Hematopoietic multipotent progenitor cell treated with erythropoietin and hydrocortisone succinate and interleukin-3 and kit ligand, for 15 days (in vitro differentiated cells): ENCODE measurements around the gene BAK1.
"Not testable (repeated sequence)": the region's sequence is repeated elsewhere in the genome, so short reads cannot be mapped to it uniquely, and the experiment has no call there.

ENCODE experiments used
- DNase-seq: peaks from one replicate; pipeline ENCODE4 v3.0.0-alpha.2; 2015; ENCODE audit warnings: low spot score

Gene BAK1

DNA sequence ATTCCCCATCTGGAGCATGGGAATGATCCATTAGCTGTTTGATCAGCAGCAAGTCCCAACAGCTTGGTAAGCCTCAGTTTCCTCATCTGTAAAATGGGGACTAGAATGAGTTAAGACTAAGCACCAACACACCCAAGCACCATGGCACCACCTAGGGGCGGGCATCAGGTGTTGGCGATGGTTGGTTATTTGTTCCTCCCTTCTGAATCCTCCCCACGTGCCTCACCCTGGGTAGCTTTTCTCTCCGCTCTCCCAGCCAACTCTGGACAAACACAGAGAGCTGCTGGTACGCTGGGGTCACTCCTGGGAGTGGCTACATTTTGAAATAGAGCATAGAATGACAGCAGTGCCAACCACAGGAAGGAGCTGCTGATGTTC, 27.7 kb upstream of the BAK1 start:
- no peak for DNase-seq

- DNase-seq, result no peak
Measured at GRCh38 chr6:33607126-33607783, 27.2 kb upstream of the BAK1 start.

DNA sequence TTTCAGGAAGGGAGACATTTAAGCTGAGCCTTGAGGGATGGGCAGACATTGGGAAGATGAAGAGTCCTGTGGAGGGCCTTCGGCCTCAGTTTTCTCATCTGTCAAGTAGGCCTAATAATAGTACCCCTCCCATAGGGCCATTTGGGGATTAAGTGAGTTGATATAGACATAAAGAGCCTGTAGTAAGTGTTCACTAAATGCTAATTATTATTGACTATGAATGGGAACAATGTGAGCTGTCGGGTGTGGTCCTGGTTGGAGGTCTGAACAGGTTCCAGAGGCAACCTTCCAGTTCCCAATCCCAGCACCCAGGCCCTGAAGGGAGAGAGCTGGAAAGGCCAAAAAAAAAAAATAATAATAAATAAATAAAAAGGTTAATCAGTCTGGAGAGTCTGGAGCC, 26.6 kb upstream of the BAK1 start:
- no peak for DNase-seq

DNA sequence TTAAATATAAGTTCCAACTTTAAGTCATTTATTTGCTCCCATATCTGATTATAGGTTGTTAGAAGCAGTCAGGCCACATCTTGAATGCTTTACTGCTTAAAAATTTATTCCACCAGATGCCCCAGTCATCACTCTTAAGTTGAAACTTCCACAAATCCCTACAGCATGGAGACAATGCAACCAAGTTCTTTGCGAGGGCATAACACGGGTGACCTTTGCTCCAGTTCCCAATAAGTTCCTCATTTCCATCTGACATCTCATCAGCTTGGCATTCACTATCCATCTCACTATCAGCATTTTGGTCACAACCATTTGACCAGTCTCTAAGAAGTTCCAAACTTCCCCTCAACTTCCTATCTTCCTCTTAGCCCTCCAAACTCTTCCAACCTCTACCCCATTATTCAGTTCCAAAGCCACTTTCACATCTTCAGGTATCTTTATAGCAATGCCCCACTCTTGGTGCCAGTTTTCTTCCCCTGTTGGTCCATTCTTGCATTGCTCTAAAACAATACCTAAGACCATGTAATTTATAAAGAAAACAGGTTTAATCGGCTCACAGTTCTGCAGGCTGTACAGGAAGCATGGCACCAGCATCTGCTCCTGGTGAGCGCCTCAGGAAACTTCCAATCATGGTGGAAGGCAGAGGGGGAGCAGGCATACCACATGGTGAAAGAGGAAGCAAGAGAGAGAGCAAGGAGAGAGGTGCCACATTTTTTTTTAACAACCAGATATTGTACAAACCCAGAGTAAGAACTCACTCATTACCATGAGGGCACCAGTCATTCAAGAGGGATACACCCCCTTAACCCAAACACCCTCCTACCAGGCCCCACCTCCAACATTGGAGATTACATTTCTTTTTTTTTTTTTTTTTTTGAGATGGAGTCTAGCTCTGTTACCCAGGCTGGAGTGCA, 25.1 kb upstream of the BAK1 start:
- no peak for DNase-seq

- DNase-seq, result no peak
Measured at GRCh38 chr6:33602180-33602579, 22.1 kb upstream of the BAK1 start.

- no peak for DNase-seq
Measured at GRCh38 chr6:33600761-33601160, 20.7 kb upstream of the BAK1 start.

DNA sequence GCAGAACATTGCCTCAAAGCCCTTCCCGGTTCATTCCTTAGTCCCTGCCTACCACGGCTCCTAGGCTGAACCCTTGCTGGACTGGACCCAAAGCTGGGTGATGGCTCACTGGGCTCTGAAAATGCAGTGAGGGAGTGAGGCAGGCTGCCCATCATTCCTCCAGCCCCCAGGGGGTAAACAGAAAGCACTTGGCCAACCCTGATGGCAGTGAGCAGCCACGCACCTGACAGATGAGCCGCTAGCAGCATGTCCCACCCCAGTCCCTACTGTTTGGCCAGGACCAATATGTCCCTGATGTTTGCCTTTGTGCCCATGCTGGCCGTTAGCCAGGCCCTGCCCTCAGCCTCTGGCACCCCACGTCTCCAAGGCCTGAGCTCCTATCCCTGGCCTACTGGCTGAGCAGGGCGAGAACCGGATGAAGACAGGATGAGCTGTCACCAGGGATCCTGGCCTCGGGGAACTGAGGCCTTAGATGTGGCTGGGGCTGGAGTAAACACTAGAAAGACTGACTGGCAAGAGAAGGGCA, 19.4 kb upstream of the BAK1 start:
- DNase-seq, result no peak

- no peak for DNase-seq
Measured at GRCh38 chr6:33597551-33598322, 17.7 kb upstream of the BAK1 start.

- DNase-seq, result not testable (repeated sequence)
Measured at GRCh38 chr6:33596894-33597293, 16.8 kb upstream of the BAK1 start.

GRCh38 chr6:33595001-33595846, 15.1 kb upstream of the BAK1 start:
- DNase-seq, result no peak

DNA sequence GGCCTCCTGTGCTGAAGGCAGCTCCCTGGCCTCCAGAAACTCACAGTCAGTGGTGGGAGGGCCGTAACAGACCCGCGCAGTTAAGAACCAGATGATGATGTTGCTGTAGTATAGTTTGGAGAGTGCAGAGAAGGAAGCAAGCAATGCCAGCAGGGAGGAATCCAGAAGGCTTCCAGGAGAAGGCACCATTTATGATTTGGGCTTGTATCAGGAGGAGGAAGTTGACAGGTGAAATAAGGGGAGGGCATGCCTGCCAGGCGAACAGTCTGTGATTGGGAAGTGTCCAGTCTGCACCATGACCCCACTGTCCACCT, 13.3 kb upstream of the BAK1 start:
- no peak for DNase-seq

DNA sequence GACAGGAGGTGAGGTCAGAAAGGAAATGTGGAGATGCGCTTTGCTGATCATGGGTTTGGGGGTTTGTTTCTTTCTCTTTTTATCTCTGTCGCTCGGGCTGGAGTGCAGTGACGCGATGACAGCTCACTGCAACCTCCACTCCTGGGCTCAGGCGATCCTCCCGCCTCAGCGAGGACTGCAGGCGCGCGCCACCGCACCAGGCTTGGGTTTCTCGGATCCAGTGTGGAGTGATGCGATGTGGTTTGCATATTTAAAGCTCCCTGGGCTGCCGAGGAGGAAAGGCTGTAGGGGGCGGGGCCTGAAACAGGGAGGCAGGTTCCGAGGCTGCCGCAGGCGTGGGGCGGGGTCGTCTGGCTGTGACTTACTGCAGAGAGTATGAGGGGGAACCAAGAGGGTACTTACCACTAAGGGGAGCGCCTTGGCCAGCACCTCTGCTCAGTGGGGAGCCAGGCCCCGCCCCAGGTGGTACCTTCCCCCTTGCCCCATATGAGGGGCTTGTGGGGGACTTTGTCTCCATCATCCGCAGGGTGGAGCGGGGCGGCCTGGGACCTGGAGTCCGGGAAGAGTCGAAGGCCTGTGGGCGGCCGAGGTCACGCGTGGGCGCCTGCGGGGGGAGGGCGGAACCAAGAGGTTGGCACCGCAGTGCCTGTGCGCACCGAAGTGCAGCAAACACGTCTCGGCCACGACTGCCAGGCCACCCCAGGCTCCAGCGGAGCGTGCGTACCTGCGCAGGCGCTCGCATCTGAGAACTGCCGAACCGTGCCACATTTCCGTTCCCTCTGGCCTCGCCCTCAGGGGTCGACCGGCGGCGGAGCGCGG, 12.7 kb upstream of the BAK1 start:
- no peak for DNase-seq

- no peak for DNase-seq
Measured at GRCh38 chr6:33592280-33592594, 12.2 kb upstream of the BAK1 start.

- no peak for DNase-seq
Measured at GRCh38 chr6:33591424-33592032, 11.5 kb upstream of the BAK1 start.

- no peak for DNase-seq
Measured at GRCh38 chr6:33590531-33591198, 10.6 kb upstream of the BAK1 start.

DNA sequence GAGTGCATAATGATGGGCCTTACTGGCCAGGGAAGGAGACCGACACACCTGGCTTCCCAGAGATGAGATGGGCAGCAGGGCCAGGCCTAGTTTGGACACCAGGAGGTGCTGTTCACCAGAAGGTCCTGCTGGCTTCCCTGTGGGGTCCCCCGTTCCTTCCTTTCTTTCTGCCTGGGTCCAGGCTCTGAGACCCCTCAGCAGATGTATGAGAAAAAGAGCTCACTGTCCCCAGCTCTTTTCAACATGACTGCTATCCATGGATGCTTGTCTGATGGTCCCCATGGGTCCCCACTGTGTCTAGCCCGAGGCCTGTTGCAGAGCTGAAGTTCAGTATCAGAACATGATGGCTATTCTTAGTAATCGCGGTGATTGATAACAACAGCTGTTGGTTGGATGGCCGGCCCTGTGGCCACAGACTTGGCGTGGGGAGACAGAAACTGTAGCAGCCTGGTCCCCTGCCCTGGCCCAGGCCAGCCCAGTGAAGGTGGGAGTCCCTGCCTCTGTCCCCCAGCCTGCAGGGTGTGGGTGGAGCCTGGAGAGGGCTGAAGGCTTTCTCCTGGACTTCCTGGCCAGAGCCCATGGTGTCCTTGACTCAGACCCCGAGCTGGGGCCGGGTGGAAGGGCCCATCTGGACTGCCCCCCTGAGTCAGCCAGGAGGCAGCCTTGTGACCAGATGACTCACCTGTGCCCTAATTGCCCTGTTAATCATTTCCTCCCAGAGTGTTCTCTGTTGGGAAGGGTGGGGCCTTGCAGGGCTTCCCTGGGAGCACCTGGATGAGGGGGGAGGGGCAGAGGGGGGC, 9.9 kb upstream of the BAK1 start:
- no peak for DNase-seq

GRCh38 chr6:33589392-33589730, 9.3 kb upstream of the BAK1 start:
- no peak for DNase-seq

GRCh38 chr6:33588894-33589293, 8.8 kb upstream of the BAK1 start:
- DNase-seq, result no peak

DNA sequence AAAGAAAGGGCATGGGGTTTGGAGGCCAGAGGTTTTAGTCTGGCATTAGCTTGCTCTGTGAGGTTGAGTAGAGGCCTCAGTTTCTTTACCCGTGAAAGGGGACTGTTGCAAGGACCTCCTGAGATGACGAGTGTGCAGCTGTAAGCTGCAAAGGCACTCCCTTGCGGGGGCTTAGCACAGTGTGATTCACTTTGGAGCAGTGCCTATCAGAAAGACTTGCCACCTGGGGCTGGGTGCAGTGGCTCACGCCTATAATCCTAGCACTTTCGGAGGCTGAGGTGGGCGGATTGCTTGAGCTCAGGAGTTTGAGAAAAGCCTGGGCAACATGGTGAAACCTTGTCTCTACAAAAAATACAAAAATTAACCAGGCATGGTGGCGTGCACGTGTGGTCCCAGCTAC, 7.5 kb upstream of the BAK1 start:
- no peak for DNase-seq
